GM21576 (cell line): ENCODE data around the gene CNTNAP2.

Experiments
- ATAC-seq: cut with Tn5 transposase; IDR thresholded peaks from one replicate; pipeline ENCODE4 v1.9.1; 2021; ENCODE audit warnings: mild to moderate bottlenecking, moderate library complexity; ENCODE audit not compliant: unreplicated experiment

Gene CNTNAP2

DNA sequence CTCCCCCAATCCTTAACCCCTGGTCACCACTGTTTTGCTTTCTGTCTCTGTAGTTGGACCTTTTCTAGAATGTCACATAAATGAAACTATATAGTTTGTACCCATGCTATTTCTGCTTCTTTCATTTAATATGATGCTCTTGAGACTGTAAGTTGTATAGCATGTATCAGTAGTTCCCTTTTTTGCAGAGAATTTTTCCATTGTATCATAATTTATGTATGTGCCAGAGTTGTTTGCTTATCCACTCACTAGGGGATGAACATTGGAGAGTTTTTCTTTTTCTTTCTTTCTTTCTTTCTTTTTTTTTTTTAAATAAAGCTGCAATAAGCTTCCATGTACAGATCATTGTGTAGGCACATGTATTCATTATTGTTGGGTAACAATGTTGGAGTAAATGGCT lies 544.8 kb downstream of the CNTNAP2 start:
- ATAC-seq: no peak

DNA sequence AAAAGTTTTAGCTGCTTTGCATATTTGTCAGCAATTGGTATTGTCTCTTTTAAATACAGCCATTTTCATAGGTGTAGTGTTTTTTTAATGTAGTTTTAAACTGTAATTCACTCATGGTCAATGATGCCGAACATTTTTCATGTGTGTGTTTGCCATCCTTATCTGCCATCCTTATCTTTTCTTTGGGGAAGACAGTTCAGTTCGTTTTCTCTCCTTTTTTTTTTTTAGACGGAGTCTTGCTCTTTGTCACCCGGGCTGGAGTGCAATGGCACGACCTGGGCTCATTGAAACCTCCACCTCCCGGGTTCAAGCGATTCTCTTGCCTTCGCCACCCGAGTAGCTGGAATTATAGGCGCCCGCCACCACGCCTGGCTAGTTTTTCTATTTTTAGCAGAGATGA lies 545.3 kb downstream of the CNTNAP2 start:
- no peak for ATAC-seq

DNA sequence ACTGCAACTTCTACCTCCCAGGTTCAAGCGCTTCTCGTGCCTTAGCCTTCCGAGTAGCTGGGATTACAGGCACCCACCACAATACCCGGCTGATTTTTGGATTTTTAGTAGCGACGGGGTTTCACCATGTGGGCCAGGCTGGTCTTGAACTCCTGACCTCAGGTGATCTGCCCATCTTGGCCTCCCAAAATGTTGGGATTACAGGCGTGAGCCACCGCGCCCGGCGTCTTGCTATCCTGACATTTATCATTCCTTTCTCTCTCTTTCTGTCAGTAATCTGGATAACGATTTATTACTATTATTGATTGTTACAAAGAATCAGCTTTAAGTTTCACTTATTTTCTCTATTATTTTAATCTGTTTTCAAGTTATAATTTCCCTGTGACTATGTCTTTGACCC lies 548.4 kb downstream of the CNTNAP2 start:
- no peak for ATAC-seq

DNA sequence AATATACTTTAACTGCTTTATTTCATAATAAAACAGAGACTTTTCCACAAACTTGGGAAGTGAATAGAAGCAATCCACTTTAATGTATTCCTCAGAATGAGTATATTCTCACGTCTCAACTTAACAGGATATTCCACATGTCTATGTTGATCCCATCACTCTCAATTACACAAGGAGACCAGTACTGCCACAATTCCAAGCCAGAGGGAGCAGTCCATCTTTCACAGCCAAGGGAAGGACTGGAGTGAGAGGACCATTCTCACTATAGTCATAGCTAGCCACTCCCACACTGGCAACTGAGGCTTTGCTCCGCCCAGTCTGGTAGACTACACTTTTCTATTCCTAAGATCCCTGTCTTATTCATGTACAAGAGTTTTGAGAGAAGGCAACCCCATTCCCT lies 553.9 kb downstream of the CNTNAP2 start:
- ATAC-seq: no peak

DNA sequence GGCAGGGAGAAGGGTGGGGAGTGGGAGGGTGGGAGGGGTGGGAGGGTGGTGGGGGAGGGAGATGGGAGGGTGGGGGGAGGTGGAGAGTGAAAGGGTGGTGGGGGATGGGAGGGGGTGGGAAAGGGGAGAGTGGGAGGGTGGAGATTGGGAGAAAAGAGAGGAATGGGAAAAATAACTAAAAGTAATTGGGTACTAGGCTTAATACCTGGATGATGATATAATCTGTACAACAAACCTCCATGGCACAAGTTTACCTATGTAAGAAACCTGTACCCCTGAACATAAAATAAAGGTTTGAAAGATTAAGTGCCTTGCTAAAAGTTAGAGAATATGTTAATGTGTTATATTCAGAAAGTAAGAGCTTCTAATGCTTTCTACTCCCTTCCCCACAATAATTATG lies 564.9 kb downstream of the CNTNAP2 start:
- no peak for ATAC-seq

DNA sequence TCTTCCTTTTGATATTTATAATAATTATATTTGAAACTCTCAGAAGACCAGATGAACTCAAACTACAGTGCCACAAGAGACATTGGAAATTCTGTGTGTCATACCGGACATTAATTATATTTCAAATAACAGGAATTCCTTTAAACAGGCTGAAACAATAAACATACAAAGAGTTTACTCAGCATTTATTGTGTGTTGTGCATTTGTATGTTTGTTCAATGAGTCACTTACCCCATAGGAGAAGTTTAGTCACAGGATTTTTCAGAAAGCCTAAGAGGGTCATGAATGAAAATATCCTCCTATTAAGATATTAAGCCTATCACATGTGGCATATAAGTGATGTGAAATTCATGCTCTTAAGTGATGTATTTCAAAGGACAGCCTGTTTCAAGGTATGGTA lies 566.8 kb downstream of the CNTNAP2 start:
- no peak for ATAC-seq

DNA sequence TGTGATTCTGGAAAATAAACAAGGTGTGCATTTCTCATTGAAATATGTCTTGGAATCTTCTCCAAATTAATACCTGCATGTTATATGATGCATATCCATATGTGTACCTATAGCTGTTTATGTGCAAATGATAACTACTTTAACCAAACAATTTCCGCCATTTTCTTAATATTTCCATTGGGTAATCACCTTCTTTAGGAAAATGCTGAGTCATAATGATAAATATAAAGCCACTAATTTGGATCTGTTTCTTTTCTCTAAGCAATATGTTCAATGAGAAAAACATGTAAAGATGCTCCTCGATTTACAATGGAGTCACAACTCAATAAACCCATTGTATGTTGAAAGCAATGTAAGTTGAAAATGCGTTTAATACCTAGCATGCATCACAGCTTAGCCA lies 574.4 kb downstream of the CNTNAP2 start:
- ATAC-seq: no peak

DNA sequence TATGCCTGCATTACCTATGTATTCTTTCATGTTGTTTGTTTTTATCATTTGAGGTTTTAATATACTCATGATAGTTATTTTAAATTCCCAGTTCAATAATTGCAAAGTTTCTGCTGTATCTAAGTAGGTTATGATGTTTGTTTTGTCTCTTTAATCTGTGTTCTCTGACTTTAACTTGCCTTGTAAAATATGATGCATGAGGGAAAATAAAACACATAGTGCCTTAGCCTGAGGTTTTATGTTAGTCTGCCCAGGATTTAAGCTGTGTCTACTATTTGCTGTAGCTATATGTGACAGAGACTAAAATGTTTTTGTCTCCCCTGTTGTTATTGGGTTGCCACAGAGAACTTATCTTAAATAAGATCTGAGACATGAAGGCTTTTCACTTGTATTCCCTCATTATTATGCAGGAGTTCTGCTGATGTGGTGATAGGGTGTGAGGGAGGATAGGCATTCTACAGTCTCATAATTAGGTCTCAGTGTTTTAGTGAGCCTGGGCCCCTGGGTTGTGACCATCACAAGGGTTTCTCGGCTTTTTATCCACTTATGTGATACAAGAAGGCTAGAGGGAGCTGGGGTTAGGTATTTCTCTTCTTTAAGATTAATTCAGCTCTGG lies 582.5 kb downstream of the CNTNAP2 start:
- no peak for ATAC-seq

DNA sequence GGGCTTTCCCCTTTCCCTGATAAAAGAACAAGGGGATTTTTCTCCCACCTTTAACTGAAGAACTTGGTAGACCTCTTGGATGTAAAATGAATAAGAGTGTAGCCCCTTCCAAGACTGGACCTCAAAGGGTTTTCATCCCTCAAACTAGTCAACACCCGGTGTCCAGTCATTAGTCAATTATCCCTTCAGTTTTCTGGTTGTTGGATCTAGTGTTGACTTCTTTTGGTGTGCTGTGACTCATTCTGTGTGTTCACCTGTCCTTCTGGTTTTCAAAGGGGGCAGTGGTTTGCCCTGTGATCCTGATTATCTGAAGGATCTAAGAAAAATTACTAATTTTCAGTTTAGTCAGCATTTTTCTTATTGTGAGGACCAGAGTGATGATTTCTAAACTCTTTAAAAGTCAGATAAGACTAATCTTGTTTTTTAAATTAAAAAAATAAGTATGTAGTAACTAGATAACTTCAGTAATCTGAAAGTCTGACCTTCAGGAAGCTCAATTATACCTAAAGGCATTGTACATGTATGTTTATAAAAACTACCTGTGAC lies 583.5 kb downstream of the CNTNAP2 start:
- ATAC-seq: no peak

DNA sequence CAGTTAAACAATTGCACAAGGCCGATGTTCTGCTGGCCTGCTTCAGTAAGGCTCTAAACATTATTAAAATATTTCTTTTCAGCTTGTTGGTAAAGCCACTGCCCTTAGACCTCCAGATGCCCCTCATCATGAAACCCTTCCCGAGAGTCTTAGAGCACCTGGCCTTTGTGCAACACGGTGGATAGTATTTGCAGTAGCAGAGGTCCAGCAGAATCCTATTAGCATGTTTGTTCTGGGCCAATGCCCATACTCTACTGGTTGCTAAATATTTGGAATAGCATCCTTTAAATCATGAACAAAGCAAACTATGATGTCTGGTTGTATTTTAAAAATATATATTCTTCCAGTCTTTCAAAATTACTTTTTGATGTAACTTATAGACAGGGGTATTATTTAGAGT lies 584.6 kb downstream of the CNTNAP2 start:
- no peak for ATAC-seq

DNA sequence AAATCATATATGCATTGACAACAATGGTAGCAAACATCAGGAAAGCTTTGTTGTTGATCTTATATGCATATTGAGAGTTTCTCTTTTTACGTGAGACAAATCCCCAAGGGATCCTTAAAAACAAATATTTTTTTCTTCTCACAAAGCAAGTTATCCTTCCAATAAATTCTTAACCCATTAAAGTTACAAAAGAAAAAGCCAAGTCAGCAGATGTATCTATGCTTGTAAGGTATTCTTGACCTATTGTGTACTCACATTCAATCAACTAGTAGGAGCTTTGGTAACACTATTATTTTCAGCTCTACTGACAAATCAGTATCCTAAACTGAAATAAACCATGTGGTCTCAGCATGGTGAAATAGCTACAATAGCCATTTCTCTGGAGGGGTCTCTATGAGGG lies 586.3 kb downstream of the CNTNAP2 start:
- ATAC-seq: no peak

DNA sequence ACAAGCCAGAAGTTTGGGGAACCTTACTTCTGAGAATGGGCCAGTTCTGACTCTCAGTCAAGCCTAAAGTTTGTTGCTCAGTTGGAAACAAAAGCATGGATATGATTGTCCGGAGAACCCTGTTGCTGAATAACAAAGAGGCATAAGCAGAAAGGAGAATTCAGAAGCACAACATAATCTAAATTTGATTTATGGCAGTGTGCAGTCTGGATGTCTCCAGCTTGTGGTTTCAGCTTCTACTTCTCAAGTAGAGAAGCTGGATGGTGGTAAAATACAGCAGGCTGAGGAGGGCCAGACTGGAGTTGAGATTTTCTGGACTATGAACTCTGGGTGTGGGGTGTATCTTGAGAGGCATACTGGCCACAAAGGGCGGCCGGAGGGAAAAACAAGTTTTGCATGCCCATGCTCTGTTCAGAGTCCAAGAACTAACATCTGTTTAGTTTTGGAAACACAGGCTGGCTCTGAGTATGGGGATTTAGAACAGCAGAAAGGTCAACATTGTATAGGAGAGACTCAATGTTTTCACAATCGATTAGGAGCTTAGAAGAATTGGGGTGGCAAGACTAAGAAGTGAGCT lies 592.9 kb downstream of the CNTNAP2 start:
- no peak for ATAC-seq

DNA sequence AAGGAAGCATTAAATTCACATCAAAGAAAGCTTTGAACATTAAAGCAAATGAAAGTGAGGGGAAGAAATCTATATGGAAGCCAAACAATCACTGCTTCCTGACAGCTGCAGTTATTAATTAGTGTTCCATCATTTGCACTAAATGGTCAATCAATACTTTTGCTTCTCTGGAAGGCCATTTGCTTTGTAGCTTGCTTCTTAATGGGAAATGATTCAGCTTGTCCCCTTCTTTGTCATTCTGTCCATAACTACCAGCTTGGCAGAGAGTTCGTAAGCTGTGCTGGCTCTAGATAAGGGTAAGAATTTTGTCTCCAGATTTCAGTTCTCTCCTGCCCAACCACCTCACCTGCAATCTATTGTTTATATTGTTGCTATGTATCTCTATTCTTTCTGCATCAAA lies 596.6 kb downstream of the CNTNAP2 start:
- ATAC-seq: no peak

DNA sequence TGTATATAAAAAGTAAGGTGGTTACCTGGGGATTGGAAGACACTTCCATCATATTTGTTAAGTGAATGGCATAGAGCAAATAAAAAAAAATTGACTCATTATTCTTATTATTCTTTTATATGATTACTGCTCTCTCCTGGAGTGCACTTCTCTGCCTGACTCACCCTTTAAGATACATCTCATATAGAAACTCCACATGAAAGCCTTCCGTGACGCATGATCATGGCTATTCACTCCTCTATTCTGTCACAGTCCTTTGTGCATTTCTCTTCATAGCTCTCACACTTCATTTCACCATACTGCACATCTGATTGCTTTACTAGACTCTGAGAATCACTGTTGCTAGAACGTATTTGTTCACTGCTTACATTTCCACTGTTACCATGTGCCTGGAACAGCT lies 597.3 kb downstream of the CNTNAP2 start:
- no peak for ATAC-seq

DNA sequence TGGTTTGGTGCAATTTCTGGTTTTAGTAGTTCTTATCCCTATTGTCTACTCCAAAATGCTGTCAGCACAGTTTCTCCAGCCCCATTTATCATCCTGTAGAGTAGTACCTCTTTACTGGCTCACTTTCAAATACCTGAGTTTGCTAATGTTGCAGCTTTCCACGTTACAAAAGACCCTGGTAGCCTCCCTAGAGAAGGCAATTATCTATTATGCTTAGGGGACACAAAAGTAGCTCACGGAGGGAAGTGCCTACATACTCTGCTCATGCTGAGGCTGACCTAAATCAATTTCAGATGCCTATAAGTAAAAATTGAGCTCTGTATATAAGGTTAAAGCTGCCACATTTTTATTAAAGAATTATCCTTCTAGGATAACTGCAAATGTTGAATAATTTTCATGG lies 603.6 kb downstream of the CNTNAP2 start:
- ATAC-seq: no peak

DNA sequence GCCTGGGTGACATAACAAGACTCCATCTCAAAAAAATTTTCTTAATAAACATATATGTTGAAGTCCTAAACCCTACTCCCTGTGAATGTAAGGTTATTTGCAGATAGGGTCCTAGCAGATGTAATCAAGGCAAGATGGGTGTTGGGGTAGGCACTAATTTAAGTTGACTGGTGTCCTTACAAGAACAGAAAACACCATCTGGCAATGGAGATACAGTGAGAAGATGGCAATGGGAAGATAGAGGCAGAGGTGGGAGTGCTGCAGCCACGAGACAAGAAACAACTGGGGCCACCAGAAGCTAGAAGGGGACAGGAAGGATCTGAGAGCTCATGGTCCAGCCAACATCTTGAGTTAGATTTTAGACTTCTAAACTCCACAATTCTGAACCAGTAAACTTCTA lies 606.4 kb downstream of the CNTNAP2 start:
- ATAC-seq: no peak

DNA sequence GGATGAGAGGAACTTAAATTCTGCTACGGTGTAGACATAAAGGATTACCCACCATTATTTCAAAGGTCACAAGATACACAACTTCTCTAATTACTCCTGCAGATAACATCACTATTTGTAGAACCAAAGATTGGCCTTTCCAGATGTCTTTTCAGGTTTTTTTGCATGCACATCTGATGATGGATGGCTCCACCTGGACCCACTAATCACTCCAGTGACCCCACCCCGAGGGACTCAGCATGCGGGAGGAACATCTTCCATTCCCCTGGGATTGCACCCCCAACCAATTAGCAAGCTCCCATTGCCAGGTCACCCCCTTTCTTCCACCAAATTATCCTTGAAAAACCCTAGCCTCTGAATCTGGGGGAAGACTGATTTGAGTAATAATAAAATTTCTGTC lies 608.9 kb downstream of the CNTNAP2 start:
- ATAC-seq: no peak

DNA sequence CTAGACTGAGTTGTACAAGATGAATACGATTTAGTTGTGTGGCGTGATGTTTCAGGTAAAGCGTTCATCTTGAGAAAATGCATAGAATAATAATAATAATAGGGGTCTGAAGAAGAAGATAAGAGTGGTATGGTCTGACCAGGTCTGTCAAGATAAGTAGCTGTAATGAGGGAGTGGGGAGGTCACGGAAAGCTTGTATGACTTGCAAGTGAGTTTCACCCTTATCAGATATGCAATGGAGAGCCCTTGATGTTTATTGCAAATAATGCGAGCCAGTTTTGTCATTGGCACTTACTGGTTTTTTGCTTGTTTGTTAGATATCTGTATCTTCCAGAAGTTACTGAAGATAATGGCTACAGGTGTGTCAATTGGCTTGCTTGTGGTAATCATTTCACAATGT lies 611.5 kb downstream of the CNTNAP2 start:
- ATAC-seq: no peak

DNA sequence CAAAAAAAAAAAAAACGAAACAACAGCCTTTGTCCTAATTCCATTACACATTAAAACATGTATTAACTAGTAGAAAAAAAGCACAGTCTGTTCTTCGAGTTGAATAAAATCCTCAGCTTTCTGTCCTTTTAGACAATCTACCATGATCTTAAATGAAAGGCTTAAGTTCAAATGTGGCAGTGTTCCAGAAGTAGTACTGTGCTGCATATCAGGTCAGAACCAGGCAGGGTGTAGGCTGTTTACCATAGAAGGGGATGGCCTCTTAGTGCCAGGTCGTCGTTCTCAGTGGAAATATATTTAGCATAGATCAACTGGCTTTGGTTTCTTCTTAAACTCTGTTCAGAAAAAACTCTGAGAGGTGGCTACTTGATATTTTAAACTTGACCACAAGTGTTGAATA lies 612.0 kb downstream of the CNTNAP2 start:
- no peak for ATAC-seq

DNA sequence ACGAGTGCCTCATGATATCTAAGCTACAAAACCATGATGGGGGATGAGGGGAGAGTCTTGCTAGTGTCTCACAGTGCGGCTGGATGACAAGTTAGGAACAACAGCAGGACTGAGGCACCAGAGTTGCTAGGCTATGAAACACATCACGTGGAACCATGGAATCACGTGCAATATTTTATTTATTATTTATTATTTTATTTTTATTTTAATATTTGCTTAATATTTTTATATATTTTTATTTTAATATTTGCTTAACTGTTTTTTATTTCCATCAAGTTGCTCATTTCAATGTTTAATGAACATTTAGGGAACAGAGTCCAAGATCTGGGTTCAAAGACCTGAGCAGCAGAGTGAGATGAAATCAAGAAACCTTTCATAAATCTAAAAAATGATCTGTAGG lies 614.6 kb downstream of the CNTNAP2 start:
- ATAC-seq: no peak

DNA sequence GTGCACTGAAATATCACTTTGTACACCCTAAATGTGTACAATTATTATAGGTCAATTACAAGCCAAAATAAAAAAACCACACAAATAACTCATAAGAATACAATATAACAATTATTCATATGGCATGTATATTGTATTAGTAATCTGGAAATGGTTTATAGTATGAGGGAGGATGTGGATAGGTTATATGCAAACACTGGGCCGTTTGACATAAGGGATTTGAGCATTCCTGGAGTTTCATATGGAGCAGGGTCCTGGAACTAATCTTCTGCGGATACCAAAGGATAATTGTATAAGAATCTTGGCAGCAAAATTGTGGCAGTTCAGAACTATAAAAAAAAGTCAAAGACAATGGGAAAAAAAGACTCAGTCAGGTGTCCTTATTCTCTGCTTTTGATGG lies 619.4 kb downstream of the CNTNAP2 start:
- ATAC-seq: no peak

DNA sequence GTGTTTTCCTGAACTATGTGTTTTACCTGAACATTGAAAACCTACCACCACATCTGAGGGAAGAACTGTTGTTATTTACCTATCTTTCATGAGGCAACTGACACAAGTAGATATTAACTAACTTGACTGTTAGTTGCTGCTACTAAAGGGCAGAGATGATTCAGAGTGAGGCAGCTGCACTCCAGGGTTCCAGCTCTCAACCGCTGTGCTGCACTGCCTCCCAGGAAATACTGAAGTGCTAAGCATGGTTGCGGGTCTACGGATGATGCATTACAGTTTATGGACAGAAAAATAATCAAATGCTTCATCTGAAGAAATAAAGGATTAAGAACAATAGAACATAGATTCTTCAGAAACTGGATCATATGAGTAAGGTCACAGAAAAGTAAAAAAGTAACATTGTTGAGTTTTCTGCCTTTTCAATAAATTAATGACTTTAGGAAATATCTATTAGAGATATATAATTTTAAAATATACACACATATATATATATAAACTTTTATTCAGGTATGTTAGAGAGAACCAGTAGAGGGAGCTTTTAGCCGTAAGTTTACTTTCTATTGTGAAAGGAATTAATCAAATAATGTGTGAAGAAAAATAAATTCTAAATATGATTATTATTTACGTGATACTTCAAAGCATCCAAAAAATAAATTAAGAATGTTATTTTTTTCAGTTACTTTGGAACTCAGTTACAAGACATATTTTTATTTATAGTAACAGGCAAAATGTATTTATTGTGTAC lies 620.0 kb downstream of the CNTNAP2 start:
- no peak for ATAC-seq
